DMS79 treated with DMSO at 0.1 percent for 48 hours (cell line): ENCODE measurements around the gene ZGLP1.
A peak's percentile ranks its signal among the peaks of the same experiment; 100 is the strongest.

ENCODE experiments used
- DNase-seq: peaks from one replicate; lab custom pipeline; 2025; lab: John Stamatoyannopoulos, UW

Gene ZGLP1

DNA sequence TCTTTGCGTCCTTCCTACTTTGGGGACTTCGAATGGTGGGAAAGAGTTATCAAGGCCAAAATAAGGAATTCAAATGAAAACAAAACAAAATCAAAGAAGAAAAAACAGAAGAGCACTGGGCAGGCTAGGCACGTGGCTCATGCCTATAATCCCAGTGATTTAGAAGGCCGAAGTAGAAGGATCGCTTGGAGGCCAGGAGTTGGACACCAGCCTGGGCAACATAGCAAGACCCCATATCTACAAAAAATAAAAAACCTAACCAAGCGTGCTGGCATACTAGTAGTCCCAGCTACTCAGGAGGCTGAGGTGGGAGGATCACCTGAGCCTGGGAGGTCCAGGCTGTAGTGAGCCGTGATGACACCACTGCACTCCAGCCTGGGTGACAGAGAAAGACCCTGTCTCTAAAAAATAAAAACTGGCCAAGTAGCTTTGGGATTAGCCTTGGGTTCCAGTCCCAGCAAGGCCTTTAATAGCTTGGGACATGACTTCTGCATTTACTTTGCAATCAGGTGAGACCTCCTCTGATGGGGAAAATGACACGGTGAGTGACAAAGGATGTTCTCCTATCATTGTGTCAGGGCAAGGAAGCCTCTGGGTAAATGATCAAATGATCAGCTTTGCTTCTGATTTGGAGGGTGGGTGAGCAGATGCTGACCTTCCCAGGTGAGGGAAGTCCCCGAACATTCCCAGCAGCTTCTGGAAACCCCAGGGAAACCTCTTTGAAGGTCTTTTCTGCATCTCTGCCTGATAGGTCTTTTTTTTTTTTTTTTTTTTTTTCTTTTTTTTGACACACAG, 31.6 kb downstream of the ZGLP1 start:
- DNase-seq, result no peak

DNA sequence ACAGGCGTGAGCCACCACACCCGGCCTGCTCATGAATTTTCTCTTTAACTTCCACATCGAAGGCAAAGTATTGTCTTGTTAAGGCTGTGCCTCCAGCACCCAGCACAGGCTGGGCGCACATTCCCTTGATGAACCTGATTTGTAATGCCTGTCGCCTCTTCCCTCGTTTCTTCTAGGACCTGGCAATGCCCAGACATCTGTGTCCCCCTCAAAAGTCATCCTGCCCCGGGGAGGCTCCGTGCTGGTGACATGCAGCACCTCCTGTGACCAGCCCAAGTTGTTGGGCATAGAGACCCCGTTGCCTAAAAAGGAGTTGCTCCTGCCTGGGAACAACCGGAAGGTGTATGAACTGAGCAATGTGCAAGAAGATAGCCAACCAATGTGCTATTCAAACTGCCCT, 35.0 kb downstream of the ZGLP1 start:
- no peak for DNase-seq

DNA sequence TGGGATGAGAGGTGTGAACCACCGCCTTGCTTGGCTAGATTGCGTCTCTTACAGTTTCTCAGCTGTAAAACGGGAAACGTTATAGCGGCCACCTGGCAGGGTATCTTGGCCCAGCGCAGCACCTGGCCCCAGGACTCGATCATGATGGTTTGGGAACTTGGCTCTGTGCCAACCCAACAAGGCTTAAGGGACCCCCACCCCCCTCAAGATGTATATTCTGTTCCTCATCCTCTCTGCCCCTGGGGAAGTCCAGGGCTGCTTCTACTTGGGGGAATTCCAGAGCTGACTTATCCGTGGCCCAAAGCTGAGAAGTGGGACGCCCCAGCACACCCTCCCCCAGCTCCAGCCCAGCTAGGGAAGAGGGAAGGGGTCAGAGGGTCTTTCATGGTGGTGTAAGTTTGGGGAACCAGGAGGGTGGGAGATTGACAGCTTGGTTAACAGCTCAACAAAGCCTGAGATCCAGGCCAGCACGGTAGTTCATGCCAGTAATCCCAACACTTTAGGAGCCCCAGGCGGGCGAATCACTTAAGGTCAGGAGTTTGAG, 38.0 kb downstream of the ZGLP1 start:
- DNase-seq, result no peak

DNA sequence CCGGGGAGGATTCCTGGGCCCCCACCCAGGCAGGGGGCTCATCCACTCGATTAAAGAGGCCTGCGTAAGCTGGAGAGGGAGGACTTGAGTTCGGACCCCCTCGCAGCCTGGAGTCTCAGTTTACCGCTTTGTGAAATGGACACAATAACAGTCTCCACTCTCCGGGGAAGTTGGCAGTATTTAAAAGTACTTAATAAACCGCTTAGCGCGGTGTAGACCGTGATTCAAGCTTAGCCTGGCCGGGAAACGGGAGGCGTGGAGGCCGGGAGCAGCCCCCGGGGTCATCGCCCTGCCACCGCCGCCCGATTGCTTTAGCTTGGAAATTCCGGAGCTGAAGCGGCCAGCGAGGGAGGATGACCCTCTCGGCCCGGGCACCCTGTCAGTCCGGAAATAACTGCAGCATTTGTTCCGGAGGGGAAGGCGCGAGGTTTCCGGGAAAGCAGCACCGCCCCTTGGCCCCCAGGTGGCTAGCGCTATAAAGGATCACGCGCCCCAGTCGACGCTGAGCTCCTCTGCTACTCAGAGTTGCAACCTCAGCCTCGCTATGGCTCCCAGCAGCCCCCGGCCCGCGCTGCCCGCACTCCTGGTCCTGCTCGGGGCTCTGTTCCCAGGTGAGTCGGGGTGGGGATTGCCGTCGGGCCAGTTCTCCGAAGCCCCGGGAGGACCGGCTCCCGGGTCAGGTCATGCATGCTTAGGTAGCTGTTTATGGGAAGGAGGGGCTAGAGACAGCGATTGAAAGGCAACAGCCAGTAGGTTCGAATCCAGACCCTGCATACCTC, 38.8 kb downstream of the ZGLP1 start, which contains the start of gene ICAM1:
ICAM1 (plus strand) TSS at position 505 of the 779 bp plus-strand sequence; CDS start at position 545, 40 bp downstream.
- peak; percentile 50 for DNase-seq

DNA sequence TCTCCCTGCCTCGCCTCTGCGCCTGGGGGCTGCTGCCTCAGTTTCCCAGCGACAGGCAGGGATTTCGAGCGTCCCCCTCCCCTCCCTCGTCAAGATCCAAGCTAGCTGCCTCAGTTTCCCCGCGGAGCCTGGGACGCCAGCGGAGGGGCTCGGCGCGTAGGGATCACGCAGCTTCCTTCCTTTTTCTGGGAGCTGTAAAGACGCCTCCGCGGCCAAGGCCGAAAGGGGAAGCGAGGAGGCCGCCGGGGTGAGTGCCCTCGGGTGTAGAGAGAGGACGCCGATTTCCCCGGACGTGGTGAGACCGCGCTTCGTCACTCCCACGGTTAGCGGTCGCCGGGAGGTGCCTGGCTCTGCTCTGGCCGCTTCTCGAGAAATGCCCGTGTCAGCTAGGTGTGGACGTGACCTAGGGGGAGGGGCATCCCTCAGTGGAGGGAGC, 39.4 kb downstream of the ZGLP1 start:
- DNase-seq, result no peak

DNA sequence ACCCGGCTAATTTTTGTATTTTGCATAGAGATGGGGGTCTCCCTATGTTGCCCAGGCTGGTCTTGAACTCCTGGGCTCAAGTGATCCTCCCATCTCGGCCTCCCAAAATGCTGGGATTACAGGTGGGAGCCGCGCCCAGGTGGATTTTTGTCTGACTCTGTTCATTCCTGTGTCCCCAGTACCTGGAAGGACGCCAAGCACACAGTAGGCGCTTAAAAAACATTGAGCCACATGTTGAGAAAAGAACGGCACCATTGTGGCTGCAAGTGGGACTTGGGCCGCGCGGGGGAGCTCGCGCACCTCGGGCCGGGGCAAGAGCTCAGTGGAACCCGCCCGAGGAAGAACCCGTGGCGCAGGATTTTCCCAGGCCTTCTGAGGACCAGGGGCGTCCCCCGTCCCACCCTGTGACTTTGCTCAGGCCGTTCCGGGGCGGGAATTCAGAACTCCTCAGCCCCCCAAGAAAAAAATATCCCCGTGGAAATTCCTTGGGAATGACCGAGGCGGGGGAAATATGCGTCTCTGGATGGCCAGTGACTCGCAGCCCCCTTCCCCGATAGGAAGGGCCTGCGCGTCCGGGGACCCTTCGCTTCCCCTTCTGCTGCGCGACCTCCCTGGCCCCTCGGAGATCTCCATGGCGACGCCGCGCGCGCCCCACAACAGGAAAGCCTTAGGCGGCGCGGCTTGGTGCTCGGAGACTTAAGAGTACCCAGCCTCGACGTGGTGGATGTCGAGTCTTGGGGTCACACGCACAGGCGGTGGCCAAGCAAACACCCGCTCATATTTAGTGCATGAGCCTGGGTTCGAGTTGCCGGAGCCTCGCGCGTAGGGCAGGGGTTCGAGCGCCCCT, 40.1 kb downstream of the ZGLP1 start:
- peak; percentile 42 for DNase-seq

DNA sequence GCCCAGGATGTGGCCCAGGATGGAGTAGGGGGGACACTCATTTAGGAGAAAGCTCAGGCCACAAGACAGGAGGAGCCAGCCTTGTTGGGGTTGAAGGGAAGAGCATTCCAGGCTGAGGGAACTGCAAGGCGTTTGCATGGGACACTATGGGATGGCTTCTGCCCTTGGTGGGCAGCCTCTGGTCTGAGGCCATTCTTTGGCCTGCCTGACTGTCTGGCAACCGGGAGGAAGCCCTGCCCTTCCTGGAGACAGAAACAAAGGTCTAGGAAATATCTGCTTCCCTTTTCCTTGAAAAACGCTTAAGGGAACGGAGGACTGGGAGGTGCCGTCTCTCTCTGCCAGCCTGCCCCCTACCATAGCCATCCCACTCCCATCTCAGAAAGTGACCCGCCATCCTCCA, 41.5 kb downstream of the ZGLP1 start:
- DNase-seq, result no peak

DNA sequence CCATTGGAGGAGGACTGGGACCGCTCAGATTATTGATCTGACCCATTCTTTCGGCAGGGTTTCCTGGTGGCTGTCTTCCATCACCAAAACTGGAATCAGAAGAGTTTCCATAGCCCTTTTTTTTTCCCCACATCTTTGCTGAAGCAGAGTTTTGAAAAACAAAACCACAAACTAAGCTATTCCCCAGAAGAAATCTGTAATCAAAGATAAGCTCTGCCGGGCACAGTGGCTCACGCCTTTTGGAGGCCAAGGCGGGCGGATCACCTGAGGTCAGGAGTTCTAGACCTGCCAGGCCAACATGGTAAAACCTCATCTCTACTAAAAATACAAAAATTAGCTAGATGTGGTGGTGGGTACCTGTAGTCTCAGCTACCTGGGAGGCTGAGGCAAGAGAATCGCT, 42.9 kb downstream of the ZGLP1 start:
- no peak for DNase-seq

DNA sequence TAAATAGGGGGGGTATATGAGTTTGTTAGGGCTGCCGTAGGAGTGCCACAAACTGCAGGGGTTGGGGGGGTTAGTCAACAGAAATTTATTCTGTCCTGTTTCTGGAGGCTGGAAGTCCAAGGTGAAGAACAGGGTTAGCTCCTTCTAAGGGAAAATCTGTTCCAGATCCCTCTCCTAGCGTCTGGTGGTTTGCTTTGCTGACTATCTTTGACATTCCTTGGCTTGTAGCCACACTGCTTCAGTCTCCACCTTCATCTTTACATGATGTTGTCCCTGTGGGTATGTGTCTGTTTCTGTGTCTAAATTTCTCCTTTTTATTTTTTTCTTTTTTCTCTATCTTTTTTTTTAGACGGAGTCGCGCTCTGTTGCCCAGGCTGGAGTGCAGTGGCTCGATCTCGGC, 46.8 kb downstream of the ZGLP1 start:
- DNase-seq, result no peak

DNA sequence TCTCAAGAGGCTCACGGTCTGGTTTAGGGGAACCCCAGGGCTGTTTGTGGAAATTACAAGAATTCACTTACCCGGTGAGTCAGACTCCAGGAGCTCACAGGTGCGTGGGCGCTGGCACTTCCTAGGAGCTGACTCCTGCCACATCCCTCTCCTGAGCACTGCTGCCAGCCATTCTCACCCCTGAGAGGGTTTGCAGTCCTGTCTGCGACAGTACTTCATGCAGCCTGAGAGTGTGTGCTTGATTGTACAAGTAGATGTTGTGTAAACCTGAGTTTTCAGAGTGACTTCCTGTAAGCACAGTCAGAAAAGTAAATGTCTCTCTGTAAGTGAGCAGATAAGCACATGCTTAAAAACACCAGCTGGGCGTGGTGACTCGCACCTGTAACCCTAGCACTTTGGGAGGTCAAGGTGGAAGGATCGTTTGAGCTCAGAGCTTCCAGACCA, 49.5 kb downstream of the ZGLP1 start:
- no peak for DNase-seq

DNA sequence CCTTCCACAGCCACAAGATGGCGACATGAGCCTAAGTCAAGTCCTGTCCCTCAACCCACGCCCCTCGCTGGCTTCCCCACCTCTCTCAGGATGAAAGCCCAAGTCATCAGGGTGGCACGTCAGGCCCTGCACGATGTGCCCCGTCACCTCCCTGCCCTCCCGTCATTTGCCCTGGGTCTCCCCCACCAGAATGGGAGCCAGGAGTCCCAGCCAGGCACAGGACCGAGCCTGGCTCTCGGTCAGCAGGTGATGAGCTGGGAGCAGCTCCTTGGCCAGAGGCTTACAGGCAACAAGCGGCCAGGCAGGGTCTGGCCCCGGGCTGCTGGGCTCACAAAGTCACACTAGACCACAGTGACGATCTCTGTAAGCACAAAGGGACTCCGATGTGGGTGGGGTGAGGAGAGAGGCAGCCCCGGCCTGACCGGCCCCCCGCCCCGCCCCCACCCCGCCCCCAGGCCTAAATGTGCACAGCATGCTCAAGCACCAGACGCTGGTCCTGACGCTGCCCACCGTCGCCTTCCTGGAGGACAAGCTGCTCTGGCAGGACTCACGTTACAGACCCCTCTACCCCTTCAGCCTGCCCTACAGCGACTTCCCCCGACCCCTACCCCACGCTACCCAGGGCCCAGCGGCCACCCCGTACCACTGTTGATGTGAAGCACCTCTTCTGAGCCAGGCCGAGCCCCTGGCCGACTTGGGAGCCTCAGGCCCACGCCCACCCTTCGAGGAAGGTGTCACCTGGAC, 50.3 kb downstream of the ZGLP1 start:
- DNase-seq, result peak; percentile 72

DNA sequence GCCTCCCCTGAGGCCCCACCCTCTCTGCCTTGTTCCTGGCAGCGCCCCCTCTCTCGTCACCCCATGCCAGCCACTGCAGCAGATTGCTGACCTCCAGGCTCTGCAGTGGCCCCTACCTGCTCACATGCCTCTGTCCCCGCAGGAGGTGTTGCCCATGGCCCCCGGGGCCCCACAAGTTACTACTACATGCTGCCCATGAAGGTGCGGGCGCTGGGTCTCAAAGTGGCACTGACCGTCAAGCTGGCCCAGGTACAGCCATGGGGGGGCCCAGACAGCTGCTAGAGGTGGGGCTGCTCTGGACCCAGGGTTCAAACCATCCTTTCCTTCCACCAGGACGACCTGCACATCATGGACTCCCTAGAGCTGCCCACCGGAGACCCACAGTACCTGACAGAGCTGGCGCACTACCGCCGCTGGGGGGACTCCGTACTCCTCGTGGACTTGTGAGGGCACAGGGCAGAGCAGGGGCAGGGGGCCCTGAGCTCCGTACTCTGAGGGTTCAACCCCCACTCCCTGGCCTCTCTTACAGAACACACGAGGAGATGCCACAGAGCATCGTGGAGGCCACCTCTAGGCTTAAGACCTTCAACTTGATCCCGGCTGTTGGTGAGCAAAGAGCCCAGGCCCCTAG, 51.4 kb downstream of the ZGLP1 start:
- DNase-seq, result no peak

DNA sequence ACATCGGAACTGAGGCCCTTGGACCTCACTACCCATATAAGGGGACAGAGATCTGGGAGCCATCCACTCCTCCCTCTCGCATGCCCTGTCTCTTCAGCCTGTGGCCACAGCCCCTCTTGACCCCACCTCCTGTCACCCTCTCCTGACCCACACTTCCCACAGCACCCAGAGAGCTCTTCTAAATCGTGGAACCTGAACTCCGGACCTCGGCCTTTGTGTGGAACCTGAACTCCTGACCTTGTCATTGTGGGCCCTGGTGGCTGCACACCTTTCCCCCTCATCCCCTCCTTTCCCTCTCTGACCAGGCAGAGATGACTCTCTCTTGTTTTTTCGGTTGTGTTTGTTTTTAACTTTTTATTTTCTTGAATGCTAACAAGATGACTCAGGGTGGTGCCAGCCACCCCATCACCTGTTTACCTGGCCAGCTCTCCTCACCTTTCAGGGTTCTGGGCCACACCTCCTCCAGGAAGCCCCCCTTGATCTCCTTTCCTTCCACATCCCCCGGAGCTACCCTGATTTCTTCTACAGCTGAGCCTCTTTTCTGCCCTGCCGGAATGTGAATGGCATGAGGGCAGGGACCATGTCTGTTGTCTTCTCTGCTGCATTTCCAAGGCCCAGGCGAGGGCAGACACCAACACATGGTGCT, 52.5 kb downstream of the ZGLP1 start:
- no peak for DNase-seq

DNA sequence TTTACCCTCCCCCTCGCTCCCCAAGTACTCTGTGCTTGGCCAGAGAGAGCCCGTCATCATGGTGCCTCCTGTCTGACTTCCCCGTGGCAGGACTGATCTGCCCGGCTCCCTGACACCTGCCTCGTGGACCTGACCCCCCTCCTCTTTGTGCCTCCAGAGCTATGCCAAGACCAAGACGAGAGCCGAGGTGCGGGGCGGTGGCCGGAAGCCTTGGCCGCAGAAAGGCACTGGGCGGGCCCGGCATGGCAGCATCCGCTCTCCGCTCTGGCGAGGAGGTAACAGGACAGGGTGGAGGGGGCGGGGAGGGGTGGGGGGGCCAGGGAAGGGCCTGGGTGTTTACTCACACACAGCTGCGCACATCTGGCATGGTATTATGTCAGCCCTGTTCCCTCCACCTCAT, 53.1 kb downstream of the ZGLP1 start:
- no peak for DNase-seq

DNA sequence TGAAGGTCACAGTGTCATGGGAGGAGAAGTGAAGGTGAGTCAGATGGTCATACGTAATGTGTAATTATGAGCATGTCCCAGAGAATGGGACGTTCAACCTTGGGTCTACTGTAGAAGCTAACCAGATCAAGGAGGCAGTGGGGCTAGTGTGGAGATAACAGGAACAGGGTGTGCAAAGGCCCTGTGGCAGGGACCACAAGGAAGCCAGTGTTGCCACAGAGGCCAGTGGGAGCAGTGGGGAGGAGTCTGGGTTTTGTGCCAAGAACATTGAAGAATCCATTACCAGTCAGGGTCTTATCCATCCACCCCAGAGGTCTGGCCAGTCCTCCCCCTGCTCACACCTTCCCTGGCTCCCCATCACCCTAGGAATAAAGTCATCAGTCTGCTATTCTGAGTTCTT, 54.3 kb downstream of the ZGLP1 start:
- DNase-seq, result no peak
